Stimulated activated CD4-positive, alpha-beta T cell treated with anti-CD3 and anti-CD28 coated beads, Interleukin-12 subunit alpha, Interleukin-12 subunit beta, amount 100 ng/mL, for 4 hours (primary cell): ENCODE data around the gene VEGFC.

Source experiments
- DNase-seq: peaks from one replicate; pipeline ENCODE4 v3.0.0-alpha.2; 2020

VEGFC gene

DNA sequence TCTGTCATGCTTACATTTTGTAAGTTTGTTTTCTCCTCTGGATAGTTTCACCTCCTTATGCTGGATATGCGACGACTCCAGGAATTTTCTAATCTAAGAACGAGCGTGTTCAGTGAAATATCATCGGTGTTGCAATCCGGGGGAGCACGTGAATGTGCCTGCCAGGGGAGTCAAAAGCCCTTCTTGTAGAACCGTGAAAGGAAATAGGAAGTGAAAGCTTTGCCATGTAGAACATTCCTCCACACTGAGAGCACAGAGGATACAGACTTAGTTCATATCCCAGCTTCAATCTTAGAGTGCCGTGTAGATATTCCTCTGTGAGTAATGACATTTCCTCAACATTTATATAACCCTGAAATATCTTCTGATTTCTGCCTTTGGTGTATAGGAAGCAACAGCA is 121.2 kb downstream of the VEGFC start:
- no peak for DNase-seq

DNA sequence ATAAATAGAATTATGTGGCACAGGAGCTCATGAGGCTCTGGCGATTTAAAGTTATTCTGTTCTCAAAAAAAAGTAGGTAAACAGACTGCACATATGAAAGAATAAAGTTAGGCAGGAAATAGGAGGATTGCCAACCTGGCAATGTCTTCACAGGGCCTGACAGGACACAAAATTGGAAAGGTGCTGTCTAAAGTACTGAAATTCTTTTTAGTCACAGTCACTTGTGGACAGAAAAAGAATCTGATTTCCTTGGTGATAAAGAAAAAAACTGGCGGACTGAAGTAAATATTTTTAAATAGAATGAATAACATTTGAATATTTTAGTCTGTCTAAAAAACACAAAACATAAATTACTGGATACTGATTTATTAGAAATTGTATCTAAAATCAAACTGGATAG is 124.4 kb downstream of the VEGFC start:
- DNase-seq, result no peak

DNA sequence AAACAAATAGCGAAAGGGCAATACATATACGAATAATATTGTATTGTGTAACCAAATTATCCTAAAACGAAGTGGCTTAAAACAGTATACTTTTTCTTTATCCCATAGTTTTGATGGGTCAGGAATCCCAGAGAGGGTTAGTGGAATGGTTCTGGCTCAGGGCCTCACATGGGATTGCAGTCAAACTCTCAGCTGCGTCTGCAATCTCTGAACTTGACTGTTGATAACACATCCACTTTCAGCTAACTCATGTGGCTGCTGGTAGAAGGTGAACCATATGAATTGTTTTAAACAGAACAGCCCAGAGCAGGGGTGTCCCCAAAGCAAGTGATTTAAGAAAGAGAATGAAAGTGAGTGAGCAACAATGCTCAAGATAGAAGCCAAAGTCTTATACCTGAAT is 127.8 kb downstream of the VEGFC start:
- DNase-seq, result no peak

DNA sequence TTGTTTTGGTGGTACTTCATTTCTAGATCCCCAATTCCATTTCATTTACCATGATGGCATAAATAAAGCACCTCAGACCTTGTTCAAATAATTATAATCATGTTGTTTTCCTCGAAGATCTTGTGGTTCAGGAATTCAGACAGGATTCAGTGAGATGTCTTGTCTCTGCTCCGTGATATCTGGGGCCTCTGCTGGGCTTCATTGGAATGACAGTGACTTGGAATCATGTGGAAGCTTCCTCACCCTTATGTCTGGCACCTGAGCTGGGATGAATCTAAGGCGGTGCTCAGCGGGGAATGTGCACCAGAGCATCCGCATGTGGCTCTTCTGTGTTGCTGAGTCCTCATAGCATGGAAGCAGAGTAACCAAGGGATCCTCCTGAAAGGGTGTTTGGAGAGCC is 132.2 kb downstream of the VEGFC start:
- DNase-seq, result no peak

DNA sequence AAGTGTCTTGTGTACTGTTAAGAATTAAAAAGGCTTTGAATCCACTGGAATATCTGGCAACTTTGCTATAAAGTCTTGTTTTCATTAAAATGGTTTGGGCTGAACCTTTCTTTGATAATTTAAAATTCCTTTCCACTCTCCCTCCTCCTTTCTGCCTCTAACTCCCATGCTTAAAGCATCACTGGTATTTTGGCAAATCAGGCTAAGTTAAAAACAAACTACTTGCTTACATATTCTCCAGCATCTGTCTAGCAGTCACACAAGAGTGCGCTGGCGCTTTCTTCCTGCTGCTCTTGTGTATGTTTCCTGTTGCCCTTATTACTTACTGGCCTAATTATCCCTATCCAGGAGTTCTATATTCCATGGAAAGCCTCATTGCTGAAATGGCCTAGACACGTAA is 136.6 kb downstream of the VEGFC start:
- DNase-seq, result no peak

DNA sequence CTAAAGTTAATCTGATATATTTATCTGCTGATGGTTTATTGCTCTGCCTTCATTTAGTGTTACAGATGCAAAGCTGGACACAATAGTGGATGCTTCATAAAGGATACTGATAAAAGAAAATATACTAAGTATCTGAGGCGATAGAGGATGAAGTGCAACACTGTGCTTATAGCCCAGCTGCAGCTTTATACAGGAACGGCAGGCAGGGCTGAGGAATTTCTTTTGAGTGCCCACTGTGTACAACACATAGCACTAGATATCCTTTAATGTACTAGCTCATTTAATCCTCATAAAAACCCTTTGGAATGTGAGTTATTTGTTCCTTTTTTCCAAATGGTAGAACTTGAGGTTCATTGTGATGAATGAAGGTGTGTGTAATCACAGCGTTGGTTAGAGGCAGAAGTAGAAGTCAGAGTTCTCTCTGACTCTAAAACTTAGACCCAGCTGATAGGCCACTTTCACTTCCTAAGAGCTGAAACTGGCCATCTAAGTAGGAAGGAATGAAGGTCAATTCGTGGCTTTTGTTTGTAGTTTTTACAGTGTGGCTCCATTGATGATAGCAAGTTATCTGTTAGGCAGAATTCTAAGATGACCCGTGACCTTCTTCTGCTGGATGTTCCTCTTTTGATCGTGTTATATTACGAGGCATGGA is 138.0 kb downstream of the VEGFC start:
- DNase-seq, result no peak

DNA sequence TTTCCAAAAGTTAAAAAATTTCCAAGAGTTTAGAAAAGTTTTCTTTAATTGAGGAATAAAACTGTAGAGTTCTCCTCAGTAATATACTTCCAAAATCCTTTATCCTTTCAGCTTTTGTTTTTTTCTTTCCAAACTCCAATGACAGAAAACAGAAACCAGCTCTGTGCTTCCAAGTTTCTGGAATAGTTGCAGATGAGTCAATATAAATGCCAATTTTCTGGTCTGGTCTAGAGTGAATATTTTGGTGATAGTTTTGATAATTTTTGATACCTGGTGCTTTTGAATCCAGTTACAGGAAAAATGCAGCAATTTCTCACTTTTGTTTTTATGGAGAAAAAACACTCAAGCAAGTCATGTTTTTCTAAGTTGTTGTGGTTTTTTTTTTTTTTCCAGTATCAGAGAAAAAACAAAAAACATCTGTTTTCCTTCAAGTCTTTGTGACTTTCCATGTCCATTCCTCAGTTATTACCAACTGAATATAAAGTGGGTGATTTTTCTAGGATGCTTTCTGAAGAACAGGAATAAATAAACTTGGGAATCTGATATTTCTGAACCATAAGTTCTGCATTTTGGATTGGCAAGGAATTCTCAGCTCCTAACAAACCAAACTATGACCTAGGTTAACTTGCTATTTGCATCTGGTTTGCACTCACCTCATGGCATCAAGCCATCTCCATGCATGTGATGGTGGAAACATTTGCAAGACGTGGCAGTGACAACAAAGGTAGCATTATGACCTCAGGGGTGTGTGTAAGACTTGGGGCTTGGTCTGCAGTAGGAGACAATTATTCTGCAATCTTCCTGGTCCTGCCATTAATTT is 139.1 kb downstream of the VEGFC start:
- no peak for DNase-seq

DNA sequence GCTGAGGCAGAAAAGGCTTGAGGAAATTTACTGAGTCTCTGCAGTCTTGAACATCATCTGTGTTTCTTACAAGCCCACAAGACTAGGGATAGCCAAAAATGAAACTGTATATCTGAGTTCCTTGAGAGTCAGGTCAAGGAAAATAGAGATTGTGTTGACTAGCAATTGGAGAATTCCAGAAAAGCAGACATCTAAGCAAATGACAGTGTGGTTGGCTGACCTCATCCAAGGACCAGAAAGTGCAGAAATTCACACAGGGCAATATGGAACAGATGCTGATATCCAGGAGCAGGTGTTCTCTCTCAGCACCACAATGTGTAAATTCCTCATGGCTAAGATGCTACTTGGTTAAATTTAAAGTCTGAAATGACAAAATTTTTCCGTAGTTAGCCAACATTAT is 146.4 kb downstream of the VEGFC start:
- DNase-seq, result no peak

DNA sequence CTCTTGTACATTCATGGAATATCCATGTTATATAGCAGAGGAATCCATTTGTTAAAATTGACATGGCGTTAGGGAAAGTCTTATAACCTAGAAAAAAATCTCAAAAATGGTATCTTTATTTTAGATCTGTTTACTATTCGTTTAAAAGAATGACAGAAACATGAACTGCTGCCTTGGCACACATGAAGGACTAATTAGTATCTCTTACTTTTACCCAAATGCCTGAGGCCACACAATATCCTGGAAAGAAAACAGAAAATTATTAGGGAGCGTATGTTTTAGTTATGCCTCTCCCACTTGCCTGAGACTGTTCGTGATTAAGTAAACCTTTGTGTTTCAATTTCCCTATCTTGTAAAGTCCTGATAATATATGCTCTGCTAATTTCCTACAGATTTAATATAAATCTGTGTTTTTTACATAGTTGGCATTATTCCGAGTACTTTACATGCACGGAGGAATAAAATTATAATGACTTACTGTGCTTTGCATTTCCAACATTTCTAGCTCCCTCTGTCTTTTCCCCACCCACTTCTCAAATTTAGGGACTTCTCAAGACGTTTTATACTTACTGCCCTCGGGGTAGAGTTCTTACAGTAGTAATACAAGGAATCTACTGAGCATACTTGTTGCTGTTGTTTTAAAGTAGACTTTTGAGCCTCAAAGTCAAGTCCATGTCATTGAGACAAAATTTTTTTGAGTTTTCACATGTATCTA is 147.3 kb downstream of the VEGFC start:
- DNase-seq, result no peak

DNA sequence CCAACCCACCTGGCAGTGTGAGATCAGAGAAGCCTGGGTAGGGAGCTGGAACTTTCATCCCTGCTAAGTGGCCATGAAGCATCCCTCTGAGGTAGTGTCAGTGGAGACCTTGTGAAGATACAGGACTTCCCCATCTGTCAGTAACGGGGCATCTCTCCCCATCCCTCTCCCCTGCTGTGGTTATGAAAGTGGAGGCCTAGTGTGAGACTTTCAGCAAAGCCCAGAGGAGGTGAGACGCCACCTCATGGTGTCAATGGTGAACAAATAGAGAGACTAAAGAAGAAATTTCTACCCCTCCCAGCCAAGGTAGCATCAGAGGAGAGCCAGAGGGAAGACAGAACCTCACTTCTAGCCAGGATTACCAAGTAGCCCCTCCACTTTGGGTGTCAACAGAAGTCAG is 150.2 kb downstream of the VEGFC start:
- no peak for DNase-seq

DNA sequence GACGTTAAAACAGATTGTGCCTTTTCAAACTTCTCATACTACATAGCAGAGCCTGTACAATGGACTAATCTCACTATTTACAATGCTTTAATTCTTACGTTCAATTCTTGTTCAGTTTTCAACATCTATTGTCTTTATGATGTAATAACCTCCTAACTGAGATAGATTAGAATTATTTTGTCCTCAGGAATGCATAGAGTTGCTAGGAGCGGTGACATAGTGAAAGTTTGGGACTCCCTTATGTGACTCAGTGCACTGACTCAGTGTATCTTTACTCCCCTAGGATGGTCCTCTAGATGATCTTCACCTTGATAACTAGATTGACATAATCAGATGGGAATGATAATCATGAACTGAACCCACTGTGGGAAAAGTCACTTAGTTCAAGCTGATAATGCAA is 151.5 kb downstream of the VEGFC start:
- DNase-seq, result no peak

DNA sequence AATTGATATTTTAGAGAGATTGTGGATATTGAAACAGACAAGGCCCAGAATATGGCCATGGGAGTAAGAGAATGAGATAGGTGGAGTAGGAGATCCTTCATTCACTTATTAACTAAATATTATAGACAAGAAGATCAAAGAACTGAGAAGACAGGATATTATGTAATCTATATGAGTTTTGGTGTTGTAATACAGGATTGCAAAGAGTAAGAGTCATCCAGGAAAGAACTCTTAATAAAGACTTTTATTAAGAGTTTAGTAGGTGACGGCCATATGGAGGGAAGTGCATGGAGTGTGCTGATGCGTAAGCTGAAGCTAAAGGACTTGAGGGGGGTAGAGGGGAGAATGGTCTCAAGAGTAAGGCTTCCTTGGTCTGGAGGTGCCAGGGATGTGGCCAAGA is 153.7 kb downstream of the VEGFC start:
- no peak for DNase-seq

DNA sequence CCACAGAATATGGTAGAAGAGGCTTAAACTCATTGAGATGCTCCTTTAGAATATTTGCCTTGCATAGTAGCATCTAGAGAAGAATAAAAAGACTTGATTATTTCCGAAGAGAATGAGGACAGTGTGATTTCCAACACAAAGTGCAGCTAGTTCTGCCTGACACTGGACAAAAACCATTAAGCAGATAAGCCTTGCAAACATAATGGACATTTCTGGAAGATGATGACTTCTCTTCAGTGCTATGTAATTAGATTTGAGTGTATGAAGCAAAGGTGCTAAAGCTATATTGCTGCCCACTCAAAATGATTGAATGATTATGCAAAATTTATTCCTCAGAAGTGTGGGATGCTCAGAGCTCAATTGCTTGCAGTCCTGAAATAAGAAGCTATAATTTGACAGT is 156.4 kb downstream of the VEGFC start:
- DNase-seq, result no peak

DNA sequence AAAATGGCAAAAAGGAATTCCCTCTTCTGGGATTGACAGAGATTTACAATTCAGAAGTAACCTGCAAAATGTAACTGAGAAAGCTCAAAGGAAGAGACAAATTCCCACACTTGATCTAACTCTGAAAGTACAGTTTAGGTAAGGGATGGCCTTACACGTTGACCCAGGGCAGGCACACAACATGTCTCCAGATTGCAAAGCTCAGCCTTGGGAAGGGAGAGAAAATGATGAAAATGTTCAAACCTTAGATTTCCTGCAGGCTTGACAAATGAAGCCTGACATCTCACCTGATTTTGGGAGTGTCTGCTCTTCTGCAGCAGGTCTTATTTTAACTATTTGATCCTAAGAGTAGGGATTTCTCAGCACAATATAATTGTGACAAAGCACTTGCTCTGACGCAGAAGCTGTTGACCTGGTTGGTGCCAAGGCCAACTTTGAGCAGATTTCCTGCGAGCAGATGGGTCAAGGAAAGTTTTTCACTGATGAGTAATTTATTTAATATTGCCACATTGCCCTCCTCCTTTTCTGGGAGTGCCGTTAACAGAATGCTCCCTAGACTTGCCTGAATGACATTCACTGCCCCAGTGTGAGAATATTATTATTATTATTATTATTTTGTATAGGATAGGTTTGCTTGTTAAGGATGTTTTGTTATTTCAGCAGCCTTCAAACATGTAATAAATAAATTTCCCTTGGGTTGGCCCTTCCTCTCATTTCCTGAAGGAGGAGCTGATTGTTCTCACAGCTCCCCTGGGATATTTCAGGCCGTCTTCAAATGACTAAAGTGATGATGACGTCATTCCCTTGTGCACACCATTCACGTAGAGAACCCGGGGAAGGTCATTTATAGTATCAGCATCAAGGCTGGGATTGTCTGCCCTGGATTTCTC is 157.1 kb downstream of the VEGFC start:
- DNase-seq, result no peak
